ENCODE results near the gene SPECC1. TPM values are rescaled to one million over a fixed set of nuclear protein-coding genes. Genes with fewer than 3 reads are reported as not detected.
A peak's percentile ranks its signal among the peaks of the same experiment; 100 is the strongest.
"Not testable (repeated sequence)": the region's sequence is repeated elsewhere in the genome, so short reads cannot be mapped to it uniquely, and the experiment has no call there.

SPECC1 gene
- total RNA-seq, 1 donor from 2014 or later = 13.6 TPM

DNA sequence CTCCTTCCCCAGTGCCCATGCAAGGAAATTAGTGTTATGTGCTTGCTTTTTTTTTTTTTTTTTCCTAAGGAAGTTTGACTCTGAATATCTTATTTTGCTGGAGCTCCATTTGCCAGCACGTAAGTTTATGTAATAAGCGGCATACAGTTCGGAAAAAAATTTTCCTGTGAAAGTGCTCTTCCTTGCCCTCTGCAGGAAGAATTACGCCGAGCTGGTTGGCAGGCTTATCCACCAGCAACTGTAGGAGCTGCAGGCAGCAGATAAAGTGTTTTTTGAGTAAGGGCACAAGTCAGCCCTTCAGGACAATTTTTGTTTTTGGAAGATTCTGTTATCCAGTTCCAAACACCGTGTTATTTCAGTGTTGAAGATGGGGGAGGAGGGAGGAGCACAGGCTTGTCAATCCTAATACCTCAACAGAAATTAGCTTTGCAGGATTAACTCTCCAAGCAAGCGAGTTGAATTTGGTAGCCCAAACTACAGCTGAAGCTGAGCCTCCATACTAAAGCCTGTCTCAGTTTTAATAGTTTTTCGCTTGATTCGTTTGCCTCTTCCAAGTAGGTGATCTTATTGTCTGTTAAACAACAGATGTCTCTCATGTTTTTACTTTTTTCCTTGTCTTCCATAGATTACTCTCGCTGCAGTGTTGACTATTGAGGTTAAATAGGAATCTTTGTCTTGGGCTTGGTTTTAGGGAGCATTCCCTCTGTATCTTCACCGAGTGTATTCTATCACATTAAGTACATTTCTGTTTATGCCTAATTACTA is 1.1 kb downstream of the SPECC1 start:
- H3K9me3 ChIP-seq (ENCODE audit: control insufficient read depth in 3 of 3, low read length in 3 of 3) = no peaks in the 10 kb centered on the region
- peaks cover 11 to 17% (median 16%) of the 10 kb centered on the region in 3 donors for H3K27me3 ChIP-seq (ENCODE audit: control insufficient read depth in 3 of 3, insufficient read depth in 3 of 3, low read length in 3 of 3)
- no peaks in the 10 kb centered on the region for H3K36me3 ChIP-seq (ENCODE audit: control insufficient read depth in 3 of 3, insufficient read depth in 3 of 3, low read length in 3 of 3)
- peak overlapping the region; percentile 38 to 75 (median 68) for H3K4me3 ChIP-seq (ENCODE audit: low read length in 3 of 3)
- peak overlapping the region; percentile 64 for H3K27ac ChIP-seq (ENCODE audit: low read depth, low read length)
- H3K4me1 ChIP-seq (ENCODE audit: control insufficient read depth in 3 of 3, insufficient read depth in 3 of 3, low read length in 3 of 3) = peaks cover 7 to 16% (median 13%) of the 10 kb centered on the region in 3 donors
- peak overlapping the region in 2 of 3 donors; percentile 51 to 70 for H3K9ac ChIP-seq (ENCODE audit: low read depth in 1 of 3, low read length in 3 of 3)

DNA sequence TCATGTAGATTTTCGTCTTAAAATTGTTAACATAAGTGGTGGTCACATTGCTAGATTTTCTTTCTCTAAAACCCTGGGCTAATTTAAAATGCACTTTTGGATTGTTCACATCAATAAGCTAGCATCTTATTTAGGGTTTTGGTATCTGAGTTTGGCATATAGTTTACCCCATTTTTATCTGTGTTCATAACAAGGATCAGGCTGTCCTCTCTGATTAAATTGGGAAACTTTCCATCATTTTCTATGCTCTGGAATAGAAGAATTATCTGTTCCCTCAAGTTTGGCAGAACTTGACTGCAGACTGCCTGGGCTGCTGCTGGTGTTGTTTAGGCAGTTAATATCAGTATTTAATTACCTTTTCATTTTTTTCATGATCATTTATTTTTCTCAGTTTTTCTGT is 1.8 kb downstream of the SPECC1 start:
- Histone ChIP-seq H3K27ac (ENCODE audit: low read depth, low read length) (no peak overlapping the region), H3K4me1 (ENCODE audit: control insufficient read depth in 3 of 3, insufficient read depth in 3 of 3, low read length in 3 of 3) (peaks cover 7 to 16% (median 13%) of the 10 kb centered on the region in 3 donors), H3K9me3 (ENCODE audit: control insufficient read depth in 3 of 3, low read length in 3 of 3) (no peaks in the 10 kb centered on the region), H3K9ac (ENCODE audit: low read depth in 1 of 3, low read length in 3 of 3) (no peak overlapping the region), H3K27me3 (ENCODE audit: control insufficient read depth in 3 of 3, insufficient read depth in 3 of 3, low read length in 3 of 3) (peaks cover 11 to 17% (median 16%) of the 10 kb centered on the region in 3 donors), H3K4me3 (ENCODE audit: low read length in 3 of 3) (no peak overlapping the region), H3K36me3 (ENCODE audit: control insufficient read depth in 3 of 3, insufficient read depth in 3 of 3, low read length in 3 of 3) (no peaks in the 10 kb centered on the region)

DNA sequence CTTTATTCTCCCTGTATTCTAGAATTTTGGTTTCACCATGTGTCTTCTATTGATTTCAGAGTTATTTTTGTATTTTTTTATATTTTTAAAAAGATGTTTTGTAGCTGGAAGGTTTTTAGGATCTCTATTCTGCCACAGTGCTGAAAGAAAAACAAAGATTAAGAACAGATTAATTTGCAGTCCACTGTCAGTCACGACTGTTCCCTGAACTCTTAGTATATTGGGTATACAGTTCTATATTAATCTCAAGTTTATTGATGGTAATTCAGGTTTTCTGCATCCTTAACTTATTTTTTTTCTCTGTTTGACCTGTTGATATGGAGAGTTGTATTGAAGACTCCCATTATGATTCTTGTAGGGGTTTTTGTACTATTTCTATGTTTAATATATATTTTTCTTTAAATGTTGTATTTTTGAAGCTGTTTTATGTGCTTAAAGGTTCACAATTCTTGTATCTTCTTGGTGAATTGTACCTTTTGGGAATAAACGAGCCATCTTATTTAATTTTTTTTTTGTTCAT is 2.9 kb downstream of the SPECC1 start:
- Histone ChIP-seq H3K4me3 (ENCODE audit: low read length in 3 of 3) (no peak overlapping the region), H3K27me3 (ENCODE audit: control insufficient read depth in 3 of 3, insufficient read depth in 3 of 3, low read length in 3 of 3) (peaks cover 11 to 17% (median 12%) of the 10 kb centered on the region in 3 donors), H3K4me1 (ENCODE audit: control insufficient read depth in 3 of 3, insufficient read depth in 3 of 3, low read length in 3 of 3) (peaks cover 7 to 16% (median 13%) of the 10 kb centered on the region in 3 donors), H3K36me3 (ENCODE audit: control insufficient read depth in 3 of 3, insufficient read depth in 3 of 3, low read length in 3 of 3) (no peaks in the 10 kb centered on the region), H3K9ac (ENCODE audit: low read depth in 1 of 3, low read length in 3 of 3) (no peak overlapping the region), H3K27ac (ENCODE audit: low read depth, low read length) (no peak overlapping the region), H3K9me3 (ENCODE audit: control insufficient read depth in 3 of 3, low read length in 3 of 3) (no peaks in the 10 kb centered on the region)

DNA sequence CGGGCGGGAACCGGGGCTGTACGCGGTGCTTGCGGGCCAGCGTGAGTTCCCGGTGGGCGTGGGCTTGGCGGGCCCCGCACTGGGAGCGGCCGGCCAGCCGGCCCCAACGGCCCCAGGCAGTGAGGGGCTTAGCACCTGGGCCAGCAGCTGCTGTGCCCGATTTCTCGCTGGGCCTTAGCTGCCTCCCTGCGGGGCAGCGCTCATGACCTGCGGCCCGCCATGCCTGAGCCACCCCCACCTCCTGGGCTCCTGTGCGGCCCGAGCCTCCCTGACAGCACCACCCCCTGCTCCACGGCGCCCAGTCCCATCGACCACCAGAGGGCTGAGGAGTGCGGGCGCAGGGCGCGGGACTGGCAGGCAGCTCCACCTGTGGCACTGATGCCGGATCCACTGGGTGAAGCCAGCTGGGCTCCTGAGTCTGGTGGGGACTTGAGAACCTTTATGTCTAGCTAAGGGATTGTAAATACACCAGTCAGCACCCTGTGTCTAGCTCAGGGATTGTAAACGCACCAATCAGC is 7.4 kb downstream of the SPECC1 start:
- H3K9ac ChIP-seq (ENCODE audit: low read depth in 1 of 3, low read length in 3 of 3); H3K27me3 ChIP-seq (ENCODE audit: control insufficient read depth in 3 of 3, insufficient read depth in 3 of 3, low read length in 3 of 3); H3K9me3 ChIP-seq (ENCODE audit: control insufficient read depth in 3 of 3, low read length in 3 of 3); H3K27ac ChIP-seq (ENCODE audit: low read depth, low read length); H3K4me3 ChIP-seq (ENCODE audit: low read length in 3 of 3); H3K36me3 ChIP-seq (ENCODE audit: control insufficient read depth in 3 of 3, insufficient read depth in 3 of 3, low read length in 3 of 3); H3K4me1 ChIP-seq (ENCODE audit: control insufficient read depth in 3 of 3, insufficient read depth in 3 of 3, low read length in 3 of 3): not testable (repeated sequence)

DNA sequence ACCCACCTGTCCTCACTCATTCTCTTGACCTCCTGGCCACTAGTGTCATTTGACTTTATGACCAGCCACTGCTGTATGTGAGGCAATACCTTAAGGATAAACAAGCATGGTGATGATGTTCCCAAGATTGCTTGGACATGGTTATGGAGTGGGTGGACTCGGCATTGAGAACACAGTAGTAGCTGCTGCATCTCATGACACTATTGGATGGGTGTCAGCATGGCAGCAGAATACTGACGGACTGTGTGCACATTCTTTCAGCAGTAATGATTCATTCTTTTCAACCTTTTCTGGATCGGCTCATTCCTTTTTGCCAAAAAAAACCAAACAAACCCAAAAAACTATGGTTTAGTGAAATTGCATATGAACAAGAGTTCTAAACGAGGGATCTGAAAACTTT is 13.5 kb downstream of the SPECC1 start:
- Histone ChIP-seq H3K9me3 (ENCODE audit: control insufficient read depth in 3 of 3, low read length in 3 of 3) (no peaks in the 10 kb centered on the region), H3K9ac (ENCODE audit: low read depth in 1 of 3, low read length in 3 of 3) (no peak overlapping the region), H3K4me1 (ENCODE audit: control insufficient read depth in 3 of 3, insufficient read depth in 3 of 3, low read length in 3 of 3) (no peaks in the 10 kb centered on the region), H3K27ac (ENCODE audit: low read depth, low read length) (no peak overlapping the region), H3K4me3 (ENCODE audit: low read length in 3 of 3) (no peak overlapping the region), H3K27me3 (ENCODE audit: control insufficient read depth in 3 of 3, insufficient read depth in 3 of 3, low read length in 3 of 3) (no peaks in the 10 kb centered on the region), H3K36me3 (ENCODE audit: control insufficient read depth in 3 of 3, insufficient read depth in 3 of 3, low read length in 3 of 3) (no peaks in the 10 kb centered on the region)

DNA sequence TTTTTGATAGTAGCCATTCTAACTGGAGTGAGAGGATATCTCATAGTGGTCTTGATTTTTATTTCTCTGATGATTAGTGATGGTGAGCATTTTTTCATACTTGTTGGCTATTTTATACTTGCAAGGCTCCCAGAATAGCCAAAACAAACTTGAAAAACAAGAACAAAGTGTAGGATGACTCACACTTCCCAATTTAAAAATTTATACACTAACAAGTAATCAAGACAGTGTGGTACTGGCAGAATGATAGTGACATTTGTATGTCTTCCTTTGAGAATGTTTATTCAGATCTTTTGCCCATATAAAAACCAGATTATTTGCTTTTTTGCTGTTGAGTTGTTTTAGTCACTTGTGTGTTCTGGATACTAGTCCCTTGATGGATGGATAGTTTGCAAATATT is 17.8 kb downstream of the SPECC1 start:
- Histone ChIP-seq H3K4me1 (ENCODE audit: control insufficient read depth in 3 of 3, insufficient read depth in 3 of 3, low read length in 3 of 3) (no peaks in the 10 kb centered on the region), H3K9me3 (ENCODE audit: control insufficient read depth in 3 of 3, low read length in 3 of 3) (no peaks in the 10 kb centered on the region), H3K27ac (ENCODE audit: low read depth, low read length) (no peak overlapping the region), H3K4me3 (ENCODE audit: low read length in 3 of 3) (no peak overlapping the region), H3K9ac (ENCODE audit: low read depth in 1 of 3, low read length in 3 of 3) (no peak overlapping the region), H3K36me3 (ENCODE audit: control insufficient read depth in 3 of 3, insufficient read depth in 3 of 3, low read length in 3 of 3) (no peaks in the 10 kb centered on the region), H3K27me3 (ENCODE audit: control insufficient read depth in 3 of 3, insufficient read depth in 3 of 3, low read length in 3 of 3) (no peaks in the 10 kb centered on the region)

DNA sequence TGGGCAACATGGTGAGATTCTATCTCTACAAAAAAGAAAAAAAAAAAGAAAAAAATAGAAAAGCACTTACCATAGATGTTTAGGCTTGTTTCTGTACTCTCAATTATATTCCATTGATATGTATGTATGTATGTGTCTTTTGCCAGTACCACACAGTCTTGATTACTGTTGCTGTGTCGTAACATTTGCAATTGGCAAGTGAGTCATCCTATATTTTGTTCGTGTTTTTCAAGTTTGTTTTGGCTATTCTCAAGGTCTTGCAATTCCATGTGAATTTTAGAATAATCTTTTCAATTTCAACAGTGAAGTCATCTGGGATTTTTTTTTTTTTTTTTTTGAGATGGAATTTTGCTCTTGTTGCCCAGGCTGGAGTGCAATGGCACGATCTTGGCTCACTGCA is 19.3 kb downstream of the SPECC1 start:
- Histone ChIP-seq H3K27me3 (ENCODE audit: control insufficient read depth in 3 of 3, insufficient read depth in 3 of 3, low read length in 3 of 3) (no peaks in the 10 kb centered on the region), H3K9me3 (ENCODE audit: control insufficient read depth in 3 of 3, low read length in 3 of 3) (no peaks in the 10 kb centered on the region), H3K9ac (ENCODE audit: low read depth in 1 of 3, low read length in 3 of 3) (no peak overlapping the region)

DNA sequence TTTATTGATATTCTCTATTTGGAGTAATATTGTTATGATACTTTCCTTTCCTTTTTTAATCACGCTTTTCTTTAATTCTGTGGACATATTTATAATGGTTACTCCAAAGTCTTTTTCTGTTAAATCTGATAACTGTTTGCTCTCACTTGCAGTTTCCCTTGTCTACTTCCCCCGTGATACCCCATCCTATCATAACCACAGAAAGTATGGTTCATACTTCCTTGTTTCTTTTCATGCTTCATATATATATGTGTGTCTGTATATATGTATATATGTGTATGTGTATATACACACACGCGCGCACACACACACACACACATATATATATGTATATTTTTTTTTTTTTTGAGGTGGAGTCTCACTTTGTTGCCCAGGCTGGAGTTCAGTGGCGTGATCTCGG is 23.5 kb downstream of the SPECC1 start:
- H3K4me1 ChIP-seq (ENCODE audit: control insufficient read depth in 3 of 3, insufficient read depth in 3 of 3, low read length in 3 of 3) = no peaks in the 10 kb centered on the region
- no peaks in the 10 kb centered on the region for H3K36me3 ChIP-seq (ENCODE audit: control insufficient read depth in 3 of 3, insufficient read depth in 3 of 3, low read length in 3 of 3)
- no peak overlapping the region for H3K4me3 ChIP-seq (ENCODE audit: low read length in 3 of 3)
- H3K27ac ChIP-seq (ENCODE audit: low read depth, low read length) = no peak overlapping the region
- no peaks in the 10 kb centered on the region for H3K27me3 ChIP-seq (ENCODE audit: control insufficient read depth in 3 of 3, insufficient read depth in 3 of 3, low read length in 3 of 3)
- H3K9ac ChIP-seq (ENCODE audit: low read depth in 1 of 3, low read length in 3 of 3) = no peak overlapping the region
- H3K9me3 ChIP-seq (ENCODE audit: control insufficient read depth in 3 of 3, low read length in 3 of 3) = no peaks in the 10 kb centered on the region

More for the DNA sequence above, 19.3 kb downstream of the SPECC1 start:
- Histone ChIP-seq H3K4me1 (ENCODE audit: control insufficient read depth in 3 of 3, insufficient read depth in 3 of 3, low read length in 3 of 3) (no peaks in the 10 kb centered on the region), H3K36me3 (ENCODE audit: control insufficient read depth in 3 of 3, insufficient read depth in 3 of 3, low read length in 3 of 3) (no peaks in the 10 kb centered on the region), H3K4me3 (ENCODE audit: low read length in 3 of 3) (no peak overlapping the region), H3K27ac (ENCODE audit: low read depth, low read length) (no peak overlapping the region)

DNA sequence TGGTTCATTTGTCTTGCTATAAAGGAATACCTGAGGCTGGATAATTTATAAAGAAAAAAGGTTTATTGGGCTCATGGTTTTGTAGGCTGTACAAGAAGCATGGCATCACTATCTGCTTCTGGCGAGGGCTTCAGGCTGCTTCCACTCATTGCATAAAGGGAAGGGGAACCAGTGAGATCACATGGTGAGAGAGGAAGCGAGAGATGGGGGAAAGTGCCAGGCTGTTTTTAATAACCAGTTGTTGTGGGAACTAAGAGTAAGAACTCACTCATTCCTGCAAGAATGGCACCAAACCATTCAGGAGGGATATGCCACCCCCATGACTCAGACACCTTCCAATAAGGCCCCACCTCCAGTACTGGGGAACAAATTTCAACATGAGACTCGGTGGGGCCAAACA is 24.3 kb downstream of the SPECC1 start:
- Histone ChIP-seq H3K4me1 (ENCODE audit: control insufficient read depth in 3 of 3, insufficient read depth in 3 of 3, low read length in 3 of 3) (no peaks in the 10 kb centered on the region), H3K9ac (ENCODE audit: low read depth in 1 of 3, low read length in 3 of 3) (no peak overlapping the region), H3K36me3 (ENCODE audit: control insufficient read depth in 3 of 3, insufficient read depth in 3 of 3, low read length in 3 of 3) (no peaks in the 10 kb centered on the region), H3K27me3 (ENCODE audit: control insufficient read depth in 3 of 3, insufficient read depth in 3 of 3, low read length in 3 of 3) (no peaks in the 10 kb centered on the region), H3K9me3 (ENCODE audit: control insufficient read depth in 3 of 3, low read length in 3 of 3) (no peaks in the 10 kb centered on the region), H3K4me3 (ENCODE audit: low read length in 3 of 3) (no peak overlapping the region), H3K27ac (ENCODE audit: low read depth, low read length) (no peak overlapping the region)

DNA sequence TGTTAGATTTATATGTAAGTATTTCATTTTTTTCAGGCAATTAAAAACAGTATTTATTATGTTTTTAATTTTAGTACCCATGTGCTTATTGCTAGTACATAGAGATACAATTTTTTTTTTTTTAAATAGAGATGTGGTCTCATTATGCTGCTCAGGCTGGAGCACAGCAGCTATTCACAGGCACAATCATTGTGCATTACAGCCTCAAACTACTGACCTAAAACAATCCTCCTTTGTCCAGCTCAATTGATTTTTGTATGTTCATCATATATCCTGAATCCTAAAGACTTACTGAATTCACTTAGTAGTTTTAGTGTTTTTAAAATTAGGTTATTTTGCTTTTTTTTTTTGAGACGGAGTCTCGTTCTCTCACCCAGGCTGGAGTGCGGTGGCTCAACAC is 26.3 kb downstream of the SPECC1 start:
- Histone ChIP-seq H3K4me3 (ENCODE audit: low read length in 3 of 3) (no peak overlapping the region), H3K27me3 (ENCODE audit: control insufficient read depth in 3 of 3, insufficient read depth in 3 of 3, low read length in 3 of 3) (no peaks in the 10 kb centered on the region), H3K9me3 (ENCODE audit: control insufficient read depth in 3 of 3, low read length in 3 of 3) (no peaks in the 10 kb centered on the region), H3K27ac (ENCODE audit: low read depth, low read length) (no peak overlapping the region), H3K4me1 (ENCODE audit: control insufficient read depth in 3 of 3, insufficient read depth in 3 of 3, low read length in 3 of 3) (no peaks in the 10 kb centered on the region), H3K9ac (ENCODE audit: low read depth in 1 of 3, low read length in 3 of 3) (no peak overlapping the region), H3K36me3 (ENCODE audit: control insufficient read depth in 3 of 3, insufficient read depth in 3 of 3, low read length in 3 of 3) (no peaks in the 10 kb centered on the region)

Measured in skeletal muscle tissue (tissue), 4 donors.